B cell (primary cell): ENCODE results near the gene NT5C3A. TPM values are rescaled to one million over a fixed set of nuclear protein-coding genes. Genes with fewer than 3 reads are reported as not detected.

ENCODE experiments used
- ATAC-seq: fragments of 200-7000 bp; cut with Tn5 transposase; one replicate; pipeline ENCODE4 v1.10.0; 2021; ENCODE audit warnings: low read depth, mild to moderate bottlenecking, moderate number of reproducible peaks, moderate library complexity
- CTCF ChIA-PET: fragments of 350-600 bp; sonication (Branson Sonifier 250); formaldehyde crosslinking; loops from one replicate; lab custom pipeline; 2021; ENCODE audit warnings: antibody characterized with exemption, inconsistent platforms; lab: Charles Lee
- POLR2A ChIA-PET: fragments of 350-600 bp; sonication (Branson Sonifier 250); formaldehyde crosslinking; loops from one replicate; lab custom pipeline; 2021; ENCODE audit warnings: antibody characterized with exemption; lab: Charles Lee
- DNase-seq: peaks from one replicate; pipeline ENCODE4 v3.0.0; 2013
- H2AFZ ChIP-seq: 2 replicates; pipeline ENCODE4 v1.6.1; 2012; ENCODE audit warnings: mild to moderate bottlenecking, low read depth, low read length; ENCODE audit not compliant: insufficient read depth, poor library complexity, severe bottlenecking
- H3K27ac ChIP-seq, 2 donors: 1 replicate in 1 of 2; 2 replicates in 1 of 2; pipeline ENCODE4 v1.5.1; 2012 to 2013; ENCODE audit warnings: low read length in 2 of 2, mild to moderate bottlenecking in 2 of 2, moderate library complexity in 1 of 2
- H3K27me3 ChIP-seq, 4 experiments: fragments of 200-600 bp in 1 of 4; sonication (generic) in 1 of 4; replicated peaks in 1 of 4; 1 replicate in 2 of 4; 2 replicates in 2 of 4; pipeline versions ENCODE4 v1.6.1 to v1.7.0; 2013 to 2016; ENCODE audit warnings: low read length in 3 of 4, mild to moderate bottlenecking in 2 of 4, mixed read lengths in 1 of 4, moderate library complexity in 1 of 4; ENCODE audit not compliant: insufficient read depth in 4 of 4, control insufficient read depth in 3 of 4; ENCODE audit errors: control extremely low read depth in 1 of 4
- H3K36me3 ChIP-seq, 2 experiments: replicated peaks in 1 of 2; 1 replicate in 1 of 2; 2 replicates in 1 of 2; pipeline versions ENCODE4 v1.6.1 to v1.7.1; 2013; ENCODE audit warnings: low read length in 1 of 2; ENCODE audit not compliant: insufficient read depth in 2 of 2, control insufficient read depth in 1 of 2; ENCODE audit errors: control extremely low read depth in 1 of 2, extremely low read depth in 1 of 2
- H3K4me1 ChIP-seq, 2 donors: fragments of 200-600 bp in 1 of 2; sonication (generic) in 1 of 2; 1 replicate in 1 of 2; 2 replicates in 1 of 2; pipeline versions ENCODE4 v1.5.1 to v1.6.1; 2013 to 2017; ENCODE audit warnings: low read length in 2 of 2; ENCODE audit not compliant: control insufficient read depth in 2 of 2, insufficient read depth in 2 of 2
- H3K4me2 ChIP-seq: replicated peaks from 2 replicates; pipeline ENCODE3; 2012; ENCODE audit warnings: mild to moderate bottlenecking, low read depth, low read length; ENCODE audit not compliant: poor library complexity, severe bottlenecking
- H3K4me3 ChIP-seq, 5 experiments: fragments of 200-600 bp in 1 of 5; sonication (generic) in 1 of 5; 1 replicate in 3 of 5; 2 replicates in 2 of 5; pipeline versions ENCODE4 v1.5.1 to v1.7.0; 2011 to 2016; ENCODE audit warnings: low read length in 4 of 5, mild to moderate bottlenecking in 4 of 5, low read depth in 2 of 5, control low read depth in 1 of 5, moderate library complexity in 1 of 5; ENCODE audit not compliant: insufficient read depth in 1 of 5; ENCODE audit errors: control extremely low read depth in 1 of 5, extremely low read depth in 1 of 5
- H3K79me2 ChIP-seq: fragments of 200-600 bp; sonication (generic); one replicate; pipeline ENCODE4 v1.6.0; 2016; ENCODE audit warnings: low read length; ENCODE audit not compliant: control insufficient read depth, insufficient read depth
- H3K9ac ChIP-seq: fragments of 200-600 bp; sonication (generic); 2 replicates; pipeline ENCODE4 v1.6.1; 2017; ENCODE audit warnings: mild to moderate bottlenecking, low read length, moderate library complexity
- H3K9me3 ChIP-seq, 3 donors: one replicate each; pipeline versions ENCODE4 v1.6.1 to v1.7.1; 2013; ENCODE audit warnings: low read length in 2 of 3; ENCODE audit not compliant: control insufficient read depth in 2 of 3, insufficient read depth in 1 of 3; ENCODE audit errors: control extremely low read depth in 1 of 3
- H4K20me1 ChIP-seq: 2 replicates; pipeline ENCODE4 v1.6.0; 2012; ENCODE audit warnings: mild to moderate bottlenecking, low read length; ENCODE audit not compliant: insufficient read depth, control insufficient read depth, poor library complexity, severe bottlenecking
- H3K27ac Mint-ChIP-seq: one replicate; pipeline ENCODE4 v1.8.0; 2021; ENCODE audit warnings: mixed read lengths
- H3K27me3 Mint-ChIP-seq: one replicate; pipeline ENCODE4 v1.8.0; 2021; ENCODE audit warnings: mixed read lengths
- H3K4me1 Mint-ChIP-seq: one replicate; pipeline ENCODE4 v1.8.0; 2021; ENCODE audit warnings: mixed read lengths
- H3K4me3 Mint-ChIP-seq: one replicate; pipeline ENCODE4 v1.8.0; 2021; ENCODE audit warnings: mixed read lengths
- H3K9me3 Mint-ChIP-seq: one replicate; pipeline ENCODE4 v1.8.0; 2022; ENCODE audit warnings: mixed read lengths; ENCODE audit not compliant: insufficient read depth
- CTCF ChIP-seq: fragments of 200-600 bp; IDR thresholded peaks from one replicate; pipeline ENCODE4 v1.8.0; 2022; ENCODE audit warnings: antibody characterized with exemption, mild to moderate bottlenecking
- EZH2 ChIP-seq: IDR thresholded peaks from 2 replicates; pipeline ENCODE4 v1.6.1; 2012; ENCODE audit warnings: borderline replicate concordance, low read depth, mild to moderate bottlenecking, moderate library complexity, low read length; ENCODE audit not compliant: insufficient read depth, poor library complexity, severe bottlenecking
- WGBS: methylation state at CpG from one replicate; pipeline ENCODE4 v1.1.5; 2013; ENCODE audit warnings: missing lambda C conversion rate; ENCODE audit not compliant: insufficient coverage; 5-methylcytosine and 5-hydroxymethylcytosine counted together
- intact Hi-C: fragments of 100-400 bp; cut with micrococcal nuclease; formaldehyde crosslinking; loops from one replicate; pipeline ENCODE4 v1.10.0; 2022
- polyA plus RNA-seq: library from polyadenylated mRNA; depleted of rRNA; stranded (reverse); fragments of >200 nt; gene quantifications from 2 replicates; pipeline ENCODE4 v1.2.3, GENCODE V29; 2012
- total RNA-seq, 2 donors: library from RNA; stranded (reverse); fragments of 120-200 nt in 1 of 2; gene quantifications; 1 replicate in 1 of 2; 2 replicates in 1 of 2; pipeline versions ENCODE4 v1.2.3 to v1.2.4, GENCODE V29; 2013 to 2022

Gene NT5C3A
- total and polyA plus RNA-seq, 2 donors (not counting 1 experiment from before 2014, with no cell fraction given), result 37.3 to 41.0 TPM

- no peak overlapping the region for H2AFZ ChIP-seq
- no peak for TF ChIP-seq CTCF
- TF ChIP-seq EZH2, result no peak
- no peak overlapping the region for H3K9ac ChIP-seq
- H3K4me3 ChIP-seq, result no peak overlapping the region
- no peak for DNase-seq
- ChIA-PET POLR2A (no interaction called here), CTCF (interaction anchor here (0.7 to 2.8 kb wide), 3 partner anchors 8 to 335 kb away, joined by 4 to 15 read pairs (median 6); partner anchors contain the start of gene RP9)
- H3K27ac Mint-ChIP-seq, result peak overlapping the region; percentile 43
- intact Hi-C loops, result no loop called here
- no peaks in the 10 kb centered on the region for H3K9me3 Mint-ChIP-seq
- no peak for ATAC-seq
- H3K27me3 ChIP-seq, result no peaks in the 10 kb centered on the region
- H3K36me3 ChIP-seq, result peaks cover 3 to 39% of the 10 kb centered on the region in 2 experiments
- no peak overlapping the region for H3K4me2 ChIP-seq
- H3K27me3 Mint-ChIP-seq, result no peaks in the 10 kb centered on the region
- peaks cover 83% of the 10 kb centered on the region for H3K79me2 ChIP-seq
- H3K4me1 Mint-ChIP-seq, result peaks cover 77% of the 10 kb centered on the region
- H3K9me3 ChIP-seq, result no peaks in the 10 kb centered on the region
- H3K4me3 Mint-ChIP-seq, result no peak overlapping the region
- H3K27ac ChIP-seq, result peak overlapping the region in 1 of 2 donors; percentile 88
- WGBS, result 100% methylated on average over 1 of the region's 3 CpGs
- H4K20me1 ChIP-seq, result peaks cover 11% of the 10 kb centered on the region
- H3K4me1 ChIP-seq, result peaks cover 64 to 71% of the 10 kb centered on the region in 2 donors
Observed at GRCh38 chr7:33101906-33102305, 39.3 kb upstream of the NT5C3A start.

GRCh38 chr7:33100770-33101169 is 38.2 kb upstream of the NT5C3A start:
- ChIA-PET POLR2A (interaction anchor here (0.7 kb wide), 1 partner anchor 29 kb away, joined by 4 read pairs; no protein-coding TSS in a partner anchor), CTCF (interaction anchor here (1.2 to 2.8 kb wide), 3 partner anchors 9 to 254 kb away, joined by 5 to 15 read pairs (median 6); partner anchors contain the start of gene RP9)
- Mint-ChIP-seq H3K27me3 (no peaks in the 10 kb centered on the region), H3K27ac (peak overlapping the region; percentile 89), H3K4me3 (peak overlapping the region; percentile 69), H3K9me3 (no peaks in the 10 kb centered on the region), H3K4me1 (peaks cover 68% of the 10 kb centered on the region)
- H3K4me2 ChIP-seq, result peak overlapping the region; percentile 76
- TF ChIP-seq CTCF (no peak), EZH2 (no peak)
- 0% methylated on average over 1 of the region's 3 CpGs for WGBS
- DNase-seq (no peak), ATAC-seq (no peak)
- peak overlapping the region; percentile 48 for H3K9ac ChIP-seq
- peak overlapping the region; percentile 63 to 88 for H3K27ac ChIP-seq
- peaks cover 4% of the 10 kb centered on the region for H4K20me1 ChIP-seq
- peak overlapping the region in 4 of 5 experiments; percentile 27 to 50 (median 41) for H3K4me3 ChIP-seq
- H2AFZ ChIP-seq, result no peak overlapping the region
- H3K9me3 ChIP-seq, result no peaks in the 10 kb centered on the region
- peaks cover 3 to 51% of the 10 kb centered on the region in 2 experiments for H3K36me3 ChIP-seq
- peaks cover 72% of the 10 kb centered on the region for H3K79me2 ChIP-seq
- H3K27me3 ChIP-seq, result no peaks in the 10 kb centered on the region
- intact Hi-C loops, result no loop called here
- peaks cover 55 to 62% of the 10 kb centered on the region in 2 donors for H3K4me1 ChIP-seq
